AG04449 (cell line): Measurements from ENCODE around the gene INF2.

Source experiments
- CTCF ChIA-PET: fragments of 350-600 bp; formaldehyde crosslinking; extraction: SDS; loops from one replicate; lab custom pipeline; 2021; ENCODE audit warnings: antibody characterized with exemption; lab: Yijun Ruan, JAX
- POLR2A ChIA-PET: fragments of 400-600, 350-600 bp; formaldehyde crosslinking; extraction: SDS; loops from one replicate; lab custom pipeline; 2020; ENCODE audit warnings: antibody characterized with exemption, inconsistent platforms; lab: Yijun Ruan, JAX
- DNase-seq: peaks from one replicate; pipeline ENCODE4 v3.0.0-alpha.2; 2010; ENCODE audit warnings: low read depth, low spot score
- H3K4me3 ChIP-seq: 2 replicates; pipeline ENCODE4 v1.5.1; 2011; ENCODE audit warnings: low read depth, mild to moderate bottlenecking, control low read depth, low read length
- TF ChIP-seq, protein P1 (sequence below): IDR thresholded peaks from one replicate; pipeline ENCODE4 v1.5.1; 2011; ENCODE audit warnings: mild to moderate bottlenecking, moderate library complexity, low read length, control low read depth, inconsistent platforms; ENCODE audit not compliant: insufficient read depth; ENCODE audit errors: missing control alignments

INF2 gene

DNA sequence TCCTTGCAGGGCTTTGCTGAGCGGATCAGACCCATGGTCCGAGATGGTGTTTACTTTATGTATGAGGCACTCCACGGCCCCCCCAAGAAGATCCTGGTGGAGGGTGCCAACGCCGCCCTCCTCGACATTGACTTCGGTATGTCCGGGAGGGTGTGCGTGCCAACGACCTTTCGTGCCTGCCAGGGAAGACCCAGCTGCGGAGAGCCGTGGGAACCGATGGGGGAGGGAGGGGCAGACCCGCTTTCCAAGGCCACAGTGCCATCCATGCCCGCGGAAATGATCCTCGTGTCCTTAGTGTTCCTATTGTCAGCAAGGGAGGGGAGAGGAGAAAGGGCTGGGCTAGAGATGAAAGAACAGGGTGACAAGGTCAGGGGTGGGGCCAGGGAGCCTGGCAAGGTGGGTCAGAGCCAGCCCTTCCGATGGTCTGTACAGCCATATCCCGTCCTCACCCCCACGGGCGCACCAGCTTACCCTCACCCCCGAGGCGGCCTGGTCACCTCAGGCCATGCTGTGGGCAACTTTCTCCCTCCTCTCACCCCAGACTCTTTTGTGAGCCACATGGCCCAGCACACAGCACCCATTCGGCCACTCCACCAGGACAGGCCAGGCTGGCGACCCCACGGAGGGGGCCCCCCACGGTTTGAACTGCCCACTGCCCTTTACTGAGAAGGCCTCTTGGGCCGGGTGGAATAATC, 51.8 kb downstream of the INF2 start:
- POLR2A ChIA-PET, result no interaction called here
- DNase-seq, result no peak
- TF ChIP-seq, protein P1, sequence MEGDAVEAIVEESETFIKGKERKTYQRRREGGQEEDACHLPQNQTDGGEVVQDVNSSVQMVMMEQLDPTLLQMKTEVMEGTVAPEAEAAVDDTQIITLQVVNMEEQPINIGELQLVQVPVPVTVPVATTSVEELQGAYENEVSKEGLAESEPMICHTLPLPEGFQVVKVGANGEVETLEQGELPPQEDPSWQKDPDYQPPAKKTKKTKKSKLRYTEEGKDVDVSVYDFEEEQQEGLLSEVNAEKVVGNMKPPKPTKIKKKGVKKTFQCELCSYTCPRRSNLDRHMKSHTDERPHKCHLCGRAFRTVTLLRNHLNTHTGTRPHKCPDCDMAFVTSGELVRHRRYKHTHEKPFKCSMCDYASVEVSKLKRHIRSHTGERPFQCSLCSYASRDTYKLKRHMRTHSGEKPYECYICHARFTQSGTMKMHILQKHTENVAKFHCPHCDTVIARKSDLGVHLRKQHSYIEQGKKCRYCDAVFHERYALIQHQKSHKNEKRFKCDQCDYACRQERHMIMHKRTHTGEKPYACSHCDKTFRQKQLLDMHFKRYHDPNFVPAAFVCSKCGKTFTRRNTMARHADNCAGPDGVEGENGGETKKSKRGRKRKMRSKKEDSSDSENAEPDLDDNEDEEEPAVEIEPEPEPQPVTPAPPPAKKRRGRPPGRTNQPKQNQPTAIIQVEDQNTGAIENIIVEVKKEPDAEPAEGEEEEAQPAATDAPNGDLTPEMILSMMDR, result no peak
- CTCF ChIA-PET, result no interaction called here
- no peak overlapping the region for H3K4me3 ChIP-seq

DNA sequence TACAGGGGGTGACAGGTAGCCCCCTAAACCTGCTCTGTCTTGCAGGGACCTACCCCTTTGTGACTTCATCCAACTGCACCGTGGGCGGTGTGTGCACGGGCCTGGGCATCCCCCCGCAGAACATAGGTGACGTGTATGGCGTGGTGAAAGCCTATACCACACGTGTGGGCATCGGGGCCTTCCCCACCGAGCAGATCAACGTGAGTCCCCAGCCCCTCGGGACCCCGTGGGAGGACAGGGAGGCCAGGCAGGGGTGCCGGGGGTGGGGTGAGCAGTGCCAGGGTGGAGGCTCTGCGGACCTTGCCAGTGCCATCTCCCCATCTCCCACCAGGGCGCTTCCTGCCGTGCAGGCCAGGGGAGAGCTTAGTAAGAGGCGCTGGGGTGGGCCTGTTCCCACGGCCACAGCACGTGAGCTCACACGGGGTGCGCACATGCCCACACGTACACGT, 52.4 kb downstream of the INF2 start:
- CTCF ChIA-PET, result interaction anchor here (1.2 to 1.4 kb wide), 2 partner anchors 27 to 28 kb away, joined by 3 to 5 read pairs; no protein-coding TSS in a partner anchor
- no peak overlapping the region for H3K4me3 ChIP-seq
- TF ChIP-seq, protein P1, result no peak
- DNase-seq, result no peak
- POLR2A ChIA-PET, result no interaction called here

DNA sequence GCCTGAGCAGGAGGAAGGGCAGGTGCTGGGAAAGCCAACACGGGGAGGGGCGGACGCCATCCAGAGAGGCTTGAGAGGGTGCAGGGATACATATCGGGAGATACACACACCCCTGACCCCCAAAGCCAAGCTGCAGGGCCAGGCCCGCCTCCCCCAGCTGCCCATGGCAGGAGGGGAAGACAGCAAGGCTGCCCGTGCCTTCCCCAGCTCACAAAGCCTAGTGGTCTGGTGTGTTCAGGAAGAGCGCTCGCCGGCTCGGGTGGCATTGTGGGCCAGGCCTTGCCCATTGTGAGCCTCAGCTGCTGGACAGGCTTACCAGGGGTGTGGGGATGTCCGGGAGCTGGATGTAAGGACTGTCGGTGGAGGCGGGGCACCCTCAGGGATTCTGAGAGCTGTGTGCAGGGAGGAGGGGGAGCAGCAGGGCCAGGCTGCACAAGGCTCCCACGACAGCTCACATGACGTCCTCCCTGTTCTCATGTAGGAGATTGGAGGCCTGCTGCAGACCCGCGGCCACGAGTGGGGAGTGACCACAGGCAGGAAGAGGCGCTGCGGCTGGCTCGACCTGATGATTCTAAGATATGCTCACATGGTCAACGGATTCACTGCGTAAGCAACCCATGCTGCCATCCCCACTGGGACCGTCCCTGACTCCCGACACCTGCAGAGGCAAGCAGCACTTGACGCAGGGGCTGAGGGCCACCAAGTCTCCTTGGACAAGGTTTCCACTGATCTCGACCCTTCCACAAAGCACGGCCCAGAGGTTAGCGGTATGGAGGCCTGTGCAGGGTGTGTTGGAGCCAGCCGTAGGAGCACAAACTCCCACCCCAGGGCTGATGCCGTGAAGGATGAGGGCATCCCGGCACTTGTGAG, 53.4 kb downstream of the INF2 start:
- POLR2A ChIA-PET, result interaction anchor here (0.8 kb wide), 1 partner anchor 11 kb away, joined by 3 read pairs; no protein-coding TSS in a partner anchor
- H3K4me3 ChIP-seq, result no peak overlapping the region
- CTCF ChIA-PET, result interaction anchor here (1.0 to 1.4 kb wide), 4 partner anchors 19 to 83 kb away, joined by 3 to 5 read pairs (median 4); partner anchors contain the start of gene ADSS1
- TF ChIP-seq, protein P1, result no peak
- no peak for DNase-seq

DNA sequence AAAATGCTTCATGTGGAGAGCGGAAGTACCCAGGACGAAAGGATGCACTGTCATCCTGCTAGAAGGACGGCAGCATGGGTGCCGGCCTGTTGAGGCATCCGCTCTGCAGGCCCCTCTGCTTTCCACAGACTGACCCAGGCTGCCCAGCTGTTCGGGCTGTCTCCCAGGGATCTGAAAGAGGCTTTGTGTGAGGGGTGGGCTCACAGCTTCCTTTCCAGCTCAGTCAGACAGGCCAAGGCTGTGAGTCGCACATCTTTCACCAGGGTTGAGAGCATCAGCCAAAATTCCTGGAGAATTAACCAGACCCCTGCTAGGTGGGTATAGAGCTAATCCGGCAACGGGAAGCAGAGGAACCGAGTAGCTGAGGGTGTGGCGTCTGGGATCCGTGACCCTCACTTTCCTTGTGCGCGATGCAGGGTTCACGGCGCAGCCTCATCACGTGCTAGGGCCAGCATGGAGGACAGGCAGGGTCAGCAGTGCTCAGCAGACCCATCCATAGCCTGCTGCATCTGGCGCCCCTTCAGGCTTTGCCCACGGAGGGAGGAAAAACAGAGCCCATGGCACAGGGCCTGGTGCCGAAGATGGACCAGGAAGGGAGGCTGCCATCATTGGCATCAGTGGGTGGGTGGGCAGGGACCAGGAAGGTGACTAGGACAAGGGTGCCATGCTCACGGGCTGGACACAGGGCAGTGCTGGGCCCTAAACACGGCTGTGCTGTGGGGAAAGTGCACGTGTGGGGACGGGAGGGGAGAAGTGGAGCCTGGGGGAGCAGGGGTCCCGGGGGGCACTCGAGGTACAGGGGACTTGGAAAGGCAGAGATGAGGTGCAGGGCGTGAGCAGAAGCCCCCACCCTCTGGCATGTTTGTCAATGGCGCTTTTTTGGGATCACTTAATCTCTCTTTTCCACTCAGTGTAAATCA, 54.3 kb downstream of the INF2 start:
- CTCF ChIA-PET, result interaction anchor here (0.6 to 1.0 kb wide), 2 partner anchors 65 to 82 kb away, joined by 3 read pairs; no protein-coding TSS in a partner anchor
- no peak for DNase-seq
- POLR2A ChIA-PET, result no interaction called here
- TF ChIP-seq, protein P1, result no peak
- H3K4me3 ChIP-seq, result no peak overlapping the region

DNA sequence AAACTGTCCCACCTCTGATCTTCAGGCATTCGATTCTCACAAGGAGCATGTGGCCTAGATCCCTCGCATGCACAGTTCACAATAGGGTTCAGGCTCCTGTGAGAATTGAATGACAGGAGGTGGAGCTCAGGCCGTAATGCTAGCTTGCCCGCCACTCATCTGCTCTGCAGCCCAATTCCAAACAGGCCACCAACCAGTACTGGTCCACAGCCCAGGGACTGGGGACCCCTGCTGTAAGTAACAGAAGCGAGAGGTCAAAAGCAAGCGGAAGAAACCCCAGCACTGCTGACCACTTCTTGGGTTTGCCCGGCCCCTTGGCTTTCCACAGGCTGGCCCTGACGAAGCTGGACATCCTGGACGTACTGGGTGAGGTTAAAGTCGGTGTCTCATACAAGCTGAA, 55.1 kb downstream of the INF2 start:
- POLR2A ChIA-PET, result no interaction called here
- TF ChIP-seq, protein P1, result no peak
- no peak for DNase-seq
- H3K4me3 ChIP-seq, result no peak overlapping the region
- CTCF ChIA-PET, result no interaction called here
